Measurements from ENCODE around the gene MAP2K1.

DNA sequence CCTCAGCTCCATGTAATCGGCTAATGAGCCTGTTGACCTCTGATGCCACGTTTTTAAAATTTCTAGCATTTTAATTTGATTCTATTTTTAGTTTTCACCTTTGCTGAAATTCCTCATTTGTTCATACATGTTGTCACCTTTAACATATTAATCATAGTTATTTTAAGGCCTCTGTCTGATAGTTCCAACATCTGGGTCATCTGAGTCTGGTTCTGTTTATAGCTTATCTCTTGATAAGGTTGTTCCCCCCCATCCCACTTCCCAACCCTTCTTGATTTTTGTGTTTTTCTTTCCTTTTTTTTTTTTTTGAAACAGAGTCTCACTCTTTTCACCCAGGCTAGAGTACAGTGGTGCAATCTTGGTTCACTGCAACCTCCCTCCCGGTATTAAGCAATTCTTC is 36.4 kb downstream of the MAP2K1 start:
- no peak for TF ChIP-seq EZH2 (IDR thresholded peaks at IDR 0.05; ENCODE audit: low read length, missing control alignments)
- TF ChIP-seq, protein P1, sequence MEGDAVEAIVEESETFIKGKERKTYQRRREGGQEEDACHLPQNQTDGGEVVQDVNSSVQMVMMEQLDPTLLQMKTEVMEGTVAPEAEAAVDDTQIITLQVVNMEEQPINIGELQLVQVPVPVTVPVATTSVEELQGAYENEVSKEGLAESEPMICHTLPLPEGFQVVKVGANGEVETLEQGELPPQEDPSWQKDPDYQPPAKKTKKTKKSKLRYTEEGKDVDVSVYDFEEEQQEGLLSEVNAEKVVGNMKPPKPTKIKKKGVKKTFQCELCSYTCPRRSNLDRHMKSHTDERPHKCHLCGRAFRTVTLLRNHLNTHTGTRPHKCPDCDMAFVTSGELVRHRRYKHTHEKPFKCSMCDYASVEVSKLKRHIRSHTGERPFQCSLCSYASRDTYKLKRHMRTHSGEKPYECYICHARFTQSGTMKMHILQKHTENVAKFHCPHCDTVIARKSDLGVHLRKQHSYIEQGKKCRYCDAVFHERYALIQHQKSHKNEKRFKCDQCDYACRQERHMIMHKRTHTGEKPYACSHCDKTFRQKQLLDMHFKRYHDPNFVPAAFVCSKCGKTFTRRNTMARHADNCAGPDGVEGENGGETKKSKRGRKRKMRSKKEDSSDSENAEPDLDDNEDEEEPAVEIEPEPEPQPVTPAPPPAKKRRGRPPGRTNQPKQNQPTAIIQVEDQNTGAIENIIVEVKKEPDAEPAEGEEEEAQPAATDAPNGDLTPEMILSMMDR (conservative IDR thresholded peaks at IDR 0.05 in 1 of 2, IDR thresholded peaks at IDR 0.05 in 1 of 2; ENCODE audit: low read depth in 1 of 2, low read length in 2 of 2) = no peak

All from fibroblast of lung (primary cell).